ENCODE measurements around the gene RHBDF1. TPM values are rescaled to one million over a fixed set of nuclear protein-coding genes. Genes with fewer than 3 reads are reported as not detected.

RHBDF1 gene
- polyA plus RNA-seq, 2 of the 4 experiments (the other 2 are of a cell fraction), result 13.5 to 19.2 TPM

- H3K4me2 ChIP-seq, result no peak overlapping the region
- CTCF ChIA-PET, result interaction anchor here (2.2 to 25.2 kb wide), 5 partner anchors 10 to 294 kb away, joined by 10 to 718 read pairs (median 62); partner anchors contain the start of genes HBQ1, MPG and RHBDF1
- ATAC-seq, result no peak
- FAIRE-seq, result no peak
- POLR2A ChIA-PET, result interaction anchor here (1.3 kb wide), 1 partner anchor 113 kb away, joined by 4 read pairs; the partner anchor contains the start of gene HBQ1
- H3K9me3 ChIP-seq, result no peaks in the 10 kb centered on the region
- no peak overlapping the region for H3K27ac ChIP-seq
- no peak overlapping the region for H3K4me3 ChIP-seq
- no peak for DNase-seq (ENCODE audit: low read depth in 1 of 2, low spot score in 1 of 2)
- H3K4me1 ChIP-seq, result peaks cover 8% of the 10 kb centered on the region
- 84% methylated on average over 9 of the region's 10 CpGs for WGBS (ENCODE audit: missing lambda C conversion rate)
- TF ChIP-seq HOXB5 (CRISPR knock-in tag; IDR thresholded peaks at IDR 0.05) (no peak), EP300 (IDR thresholded peaks at IDR 0.05) (no peak), CHD2 (IDR thresholded peaks at IDR 0.05; ENCODE audit: low read length, partially characterized antibody) (no peak), TFCP2L1 (CRISPR knock-in tag; IDR thresholded peaks at IDR 0.05) (no peak), RFX5 (IDR thresholded peaks at IDR 0.05) (no peak), TP53 (CRISPR knock-in tag; IDR thresholded peaks at IDR 0.05) (no peak), EHF (CRISPR knock-in tag; IDR thresholded peaks at IDR 0.05) (no peak), NFE2L2 (conservative IDR thresholded peaks at IDR 0.05; ENCODE audit: low read length) (no peak), HES2 (IDR thresholded peaks at IDR 0.05) (no peak), MAZ (IDR thresholded peaks at IDR 0.05; ENCODE audit: borderline replicate concordance, low read depth, low read length) (no peak), CEBPB (IDR thresholded peaks at IDR 0.05) (no peak), CHD4 (IDR thresholded peaks at IDR 0.05; ENCODE audit: borderline replicate concordance) (no peak)
Measured at GRCh38 chr16:67183-67791, 5.1 kb downstream of the RHBDF1 start.

- ChIA-PET POLR2A (interaction anchor here (0.7 to 1.3 kb wide), 3 partner anchors 11 to 114 kb away, joined by 3 to 4 read pairs (median 3); partner anchors contain the start of genes HBQ1 and POLR3K), CTCF (interaction anchor here (0.7 to 25.2 kb wide), 46 partner anchors 10 to 590 kb away, joined by 3 to 718 read pairs (median 5); partner anchors contain the start of genes AXIN1, DECR2, HBQ1 and MPG)
- Histone ChIP-seq H3K27ac (no peak overlapping the region), H3K9me3 (no peaks in the 10 kb centered on the region), H3K4me1 (peaks cover 8% of the 10 kb centered on the region), H3K4me3 (no peak overlapping the region), H3K4me2 (no peak overlapping the region)
- 90% methylated on average over 13 of the region's 13 CpGs for WGBS (ENCODE audit: missing lambda C conversion rate)
- FAIRE-seq (no peak), ATAC-seq (peak in 1 of 2 experiments; percentile 23; a peak in 3 of 6 replicates), DNase-seq (ENCODE audit: low read depth in 1 of 2, low spot score in 1 of 2) (no peak)
- TF ChIP-seq RCOR1 (IDR thresholded peaks at IDR 0.05; ENCODE audit: low read depth, low read length) (no peak), REST (IDR thresholded peaks at IDR 0.05) (no peak), CHD4 (IDR thresholded peaks at IDR 0.05; ENCODE audit: borderline replicate concordance) (no peak), ELK1 (IDR thresholded peaks at IDR 0.05; ENCODE audit: low read depth, low read length) (no peak), KDM1A (IDR thresholded peaks at IDR 0.05; ENCODE audit: low read depth) (no peak), HES2 (IDR thresholded peaks at IDR 0.05) (no peak), ZNF302 (CRISPR knock-in tag; IDR thresholded peaks at IDR 0.05) (no peak), RFX5 (IDR thresholded peaks at IDR 0.05) (no peak), EHF (CRISPR knock-in tag; IDR thresholded peaks at IDR 0.05) (no peak), ZC3H11A (IDR thresholded peaks at IDR 0.05) (no peak), RAD21 (conservative IDR thresholded peaks at IDR 0.05 in 1 of 2, IDR thresholded peaks at IDR 0.05 in 1 of 2) (no peak), CHD2 (IDR thresholded peaks at IDR 0.05; ENCODE audit: low read length, partially characterized antibody) (no peak), EP300 (IDR thresholded peaks at IDR 0.05) (no peak), RNF2 (IDR thresholded peaks at IDR 0.05; ENCODE audit: borderline replicate concordance, low read depth) (no peak), MAX (IDR thresholded peaks at IDR 0.05) (no peak)
Measured at GRCh38 chr16:66309-67182, 5.9 kb downstream of the RHBDF1 start.
